Placental pericyte (primary cell): ENCODE results near the gene OXSM. TPM values are rescaled to one million over a fixed set of nuclear protein-coding genes. Genes with fewer than 3 reads are reported as not detected.

ENCODE experiments used
- total RNA-seq: library from RNA; depleted of rRNA; stranded (reverse); fragments of >200 nt; gene quantifications from 2 replicates; pipeline ENCODE4 v1.2.3, GENCODE V29; 2012

OXSM gene
- 5.6 and 9.0 TPM in 2 replicates for total RNA-seq

GRCh38 chr3:25789596-25790556 lies at the start of gene OXSM:
Gene OXSM (plus strand): TSS chr3:25790090. CDS start chr3:25791021, 931 bp downstream.

GRCh38 chr3:25782938-25783660 lies 6.8 kb upstream of the OXSM start, which contains the start of gene NGLY1:
Gene NGLY1 (minus strand): TSS chr3:25783443. CDS start chr3:25783390, 53 bp downstream.

Other genes with a start within 250 kb of the OXSM start
- gene TOP2B, start 125.2 kb upstream of the OXSM start, total RNA-seq = 63.9 and 68.5 TPM in 2 replicates
- 21.0 and 21.2 TPM in 2 replicates for gene NGLY1, start 6.6 kb upstream of the OXSM start, total RNA-seq